Measurements from ENCODE around the gene TENM4. TPM values are rescaled to one million over a fixed set of nuclear protein-coding genes. Genes with fewer than 3 reads are reported as not detected.

Gene TENM4
- total RNA-seq, 1 donor from 2014 or later, result 50.7 TPM

DNA sequence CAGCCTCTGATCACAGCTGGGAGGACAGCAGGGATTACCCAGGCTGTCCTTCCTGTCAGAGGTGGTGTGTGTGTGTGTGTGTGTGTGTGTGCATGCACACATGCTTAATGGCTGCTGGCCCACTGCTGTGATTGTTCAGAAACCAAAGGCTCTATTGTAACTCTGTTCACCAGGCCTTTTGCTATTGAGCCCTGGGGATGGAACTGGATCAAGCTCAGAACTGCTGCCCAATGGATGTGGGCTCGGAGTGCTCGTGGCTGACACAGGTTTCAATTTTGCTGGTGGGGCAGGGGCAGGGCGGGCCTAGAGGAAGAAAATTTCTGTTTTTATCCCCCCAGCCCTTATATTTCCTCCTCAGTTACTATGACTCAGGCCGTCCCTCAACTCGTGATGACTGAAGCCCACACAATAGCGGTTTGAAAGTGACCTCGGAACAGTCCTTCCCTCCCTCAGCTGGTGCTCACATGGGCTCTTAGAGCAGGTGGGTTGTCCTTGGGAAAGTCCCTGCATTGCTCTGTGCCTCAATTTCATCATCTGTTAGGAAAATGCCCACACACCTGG, 359.3 kb downstream of the TENM4 start:
- no peak for DNase-seq
- Mint-ChIP-seq H3K4me3 (ENCODE audit: unreplicated experiment) (no peak overlapping the region), H3K9me3 (ENCODE audit: unreplicated experiment) (peaks cover 8% of the 10 kb centered on the region), H3K27ac (ENCODE audit: unreplicated experiment) (peak overlapping the region; percentile 48), H3K36me3 (ENCODE audit: unreplicated experiment) (peaks cover 9% of the 10 kb centered on the region), H3K4me1 (ENCODE audit: low read depth, unreplicated experiment) (peaks cover 38% of the 10 kb centered on the region), H3K27me3 (ENCODE audit: unreplicated experiment) (peaks cover 3% of the 10 kb centered on the region)
- TF ChIP-seq, protein P1, sequence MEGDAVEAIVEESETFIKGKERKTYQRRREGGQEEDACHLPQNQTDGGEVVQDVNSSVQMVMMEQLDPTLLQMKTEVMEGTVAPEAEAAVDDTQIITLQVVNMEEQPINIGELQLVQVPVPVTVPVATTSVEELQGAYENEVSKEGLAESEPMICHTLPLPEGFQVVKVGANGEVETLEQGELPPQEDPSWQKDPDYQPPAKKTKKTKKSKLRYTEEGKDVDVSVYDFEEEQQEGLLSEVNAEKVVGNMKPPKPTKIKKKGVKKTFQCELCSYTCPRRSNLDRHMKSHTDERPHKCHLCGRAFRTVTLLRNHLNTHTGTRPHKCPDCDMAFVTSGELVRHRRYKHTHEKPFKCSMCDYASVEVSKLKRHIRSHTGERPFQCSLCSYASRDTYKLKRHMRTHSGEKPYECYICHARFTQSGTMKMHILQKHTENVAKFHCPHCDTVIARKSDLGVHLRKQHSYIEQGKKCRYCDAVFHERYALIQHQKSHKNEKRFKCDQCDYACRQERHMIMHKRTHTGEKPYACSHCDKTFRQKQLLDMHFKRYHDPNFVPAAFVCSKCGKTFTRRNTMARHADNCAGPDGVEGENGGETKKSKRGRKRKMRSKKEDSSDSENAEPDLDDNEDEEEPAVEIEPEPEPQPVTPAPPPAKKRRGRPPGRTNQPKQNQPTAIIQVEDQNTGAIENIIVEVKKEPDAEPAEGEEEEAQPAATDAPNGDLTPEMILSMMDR (IDR thresholded peaks at IDR 0.05; ENCODE audit: partially characterized antibody, unreplicated experiment), result no peak

DNA sequence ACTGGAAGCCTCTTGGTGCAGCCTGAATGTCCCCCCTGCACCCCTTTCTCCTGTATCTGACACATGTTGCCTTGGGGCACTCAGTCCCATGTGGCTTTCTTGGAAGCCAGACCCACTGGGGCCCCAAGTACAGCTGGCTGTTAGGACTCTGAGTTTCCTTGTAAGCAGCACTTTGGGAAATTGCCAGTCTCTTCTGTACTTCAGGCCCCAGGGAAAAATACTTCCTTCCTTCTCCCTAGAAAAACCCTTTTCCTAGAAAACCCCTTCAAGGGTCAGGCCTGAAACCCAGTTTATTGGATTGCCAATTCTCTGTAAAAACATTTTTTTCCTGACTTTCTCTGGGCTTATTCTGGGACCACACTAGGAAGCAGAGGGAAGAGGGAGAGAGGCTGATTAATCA, 360.3 kb downstream of the TENM4 start:
- H3K9me3 Mint-ChIP-seq (ENCODE audit: unreplicated experiment), result peaks cover 13% of the 10 kb centered on the region
- TF ChIP-seq, protein P1 (IDR thresholded peaks at IDR 0.05; ENCODE audit: partially characterized antibody, unreplicated experiment), result no peak
- no peak for DNase-seq
- H3K4me3 Mint-ChIP-seq (ENCODE audit: unreplicated experiment), result no peak overlapping the region
- peaks cover 3% of the 10 kb centered on the region for H3K27me3 Mint-ChIP-seq (ENCODE audit: unreplicated experiment)
- peaks cover 35% of the 10 kb centered on the region for H3K4me1 Mint-ChIP-seq (ENCODE audit: low read depth, unreplicated experiment)
- H3K36me3 Mint-ChIP-seq (ENCODE audit: unreplicated experiment), result peaks cover 18% of the 10 kb centered on the region
- no peak overlapping the region for H3K27ac Mint-ChIP-seq (ENCODE audit: unreplicated experiment)

DNA sequence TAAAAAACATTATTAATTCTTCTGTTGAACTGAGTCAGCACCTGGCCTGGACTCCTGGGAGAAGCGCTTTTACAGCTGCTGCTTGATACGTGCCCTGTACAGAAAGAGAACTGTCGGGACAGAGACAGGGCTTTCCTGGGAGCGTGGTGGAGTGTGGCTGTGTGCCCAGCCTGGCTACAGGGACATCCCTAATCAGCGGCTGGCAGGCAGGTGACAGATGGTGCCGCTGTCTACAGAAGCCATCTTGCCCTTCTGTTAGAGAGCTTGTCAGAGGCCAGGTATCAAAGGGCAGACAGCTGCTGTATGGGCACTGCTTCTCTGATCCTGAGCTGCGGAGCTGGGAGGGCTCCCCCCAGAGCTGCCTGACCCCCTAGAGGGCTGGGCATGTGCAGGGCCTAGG, 361.8 kb downstream of the TENM4 start:
- H3K36me3 Mint-ChIP-seq (ENCODE audit: unreplicated experiment), result peaks cover 18% of the 10 kb centered on the region
- peak overlapping the region; percentile 68 for H3K27ac Mint-ChIP-seq (ENCODE audit: unreplicated experiment)
- H3K27me3 Mint-ChIP-seq (ENCODE audit: unreplicated experiment), result peaks cover 5% of the 10 kb centered on the region
- TF ChIP-seq, protein P1 (IDR thresholded peaks at IDR 0.05; ENCODE audit: partially characterized antibody, unreplicated experiment), result no peak
- peaks cover 13% of the 10 kb centered on the region for H3K9me3 Mint-ChIP-seq (ENCODE audit: unreplicated experiment)
- H3K4me3 Mint-ChIP-seq (ENCODE audit: unreplicated experiment), result no peak overlapping the region
- peaks cover 37% of the 10 kb centered on the region for H3K4me1 Mint-ChIP-seq (ENCODE audit: low read depth, unreplicated experiment)
- DNase-seq, result no peak

DNA sequence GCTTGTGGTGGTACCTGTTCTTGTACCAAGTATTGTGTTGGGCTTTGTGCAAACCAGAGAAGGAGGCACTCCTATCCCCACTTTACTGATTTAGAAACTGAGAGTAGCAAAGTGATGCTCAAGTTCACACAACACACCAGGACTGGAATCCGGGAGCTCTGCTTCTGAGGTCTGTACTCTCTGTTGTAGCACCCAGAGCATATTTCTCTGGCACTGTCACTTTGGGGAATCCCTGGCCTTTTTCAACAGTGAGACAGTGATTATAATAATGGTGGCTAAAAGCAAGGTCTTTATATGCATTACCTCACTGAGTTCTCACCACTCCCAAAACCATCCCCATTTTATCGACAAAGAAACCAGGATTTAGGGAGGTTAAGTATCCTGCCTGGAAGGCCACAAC, 362.4 kb downstream of the TENM4 start:
- Mint-ChIP-seq H3K4me1 (ENCODE audit: low read depth, unreplicated experiment) (peaks cover 35% of the 10 kb centered on the region), H3K36me3 (ENCODE audit: unreplicated experiment) (peaks cover 18% of the 10 kb centered on the region), H3K27me3 (ENCODE audit: unreplicated experiment) (peaks cover 5% of the 10 kb centered on the region), H3K27ac (ENCODE audit: unreplicated experiment) (no peak overlapping the region), H3K9me3 (ENCODE audit: unreplicated experiment) (peaks cover 13% of the 10 kb centered on the region), H3K4me3 (ENCODE audit: unreplicated experiment) (no peak overlapping the region)
- no peak for DNase-seq
- TF ChIP-seq, protein P1 (IDR thresholded peaks at IDR 0.05; ENCODE audit: partially characterized antibody, unreplicated experiment), result no peak

DNA sequence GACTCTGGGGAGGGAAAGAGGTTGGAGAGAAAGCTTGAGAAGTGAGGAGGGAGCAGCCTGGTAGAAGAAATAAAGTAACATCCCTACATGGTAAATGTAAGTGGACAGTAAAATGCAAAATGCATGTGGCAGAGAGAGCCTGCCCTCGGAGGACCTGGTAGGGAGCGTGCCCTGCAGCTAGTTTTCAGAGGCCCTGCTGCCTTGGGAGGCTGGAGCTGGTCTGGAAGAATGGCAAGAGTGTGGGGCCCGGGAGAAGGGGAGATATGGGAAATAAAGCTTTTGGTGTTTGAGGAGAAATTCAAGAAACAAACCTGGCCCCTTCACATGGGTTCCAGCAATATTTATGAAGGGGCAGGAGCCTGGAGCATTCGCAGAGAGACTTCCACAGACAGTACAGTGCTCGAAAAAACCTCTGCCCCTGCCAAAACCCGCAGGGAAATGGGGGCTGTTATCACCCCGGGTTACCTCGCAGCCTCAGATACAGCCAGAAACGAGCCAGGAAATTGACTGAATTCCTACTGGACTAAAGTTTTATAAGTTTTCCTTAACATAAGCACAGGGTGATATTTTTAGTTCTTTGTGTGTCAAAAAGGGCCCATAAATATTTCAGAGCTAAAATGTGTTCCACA, 363.0 kb downstream of the TENM4 start:
- no peak overlapping the region for H3K4me3 Mint-ChIP-seq (ENCODE audit: unreplicated experiment)
- H3K36me3 Mint-ChIP-seq (ENCODE audit: unreplicated experiment), result peaks cover 18% of the 10 kb centered on the region
- H3K27ac Mint-ChIP-seq (ENCODE audit: unreplicated experiment), result peak overlapping the region; percentile 2

More for the DNA sequence above, 363.0 kb downstream of the TENM4 start:
- TF ChIP-seq, protein P1 (IDR thresholded peaks at IDR 0.05; ENCODE audit: partially characterized antibody, unreplicated experiment), result no peak
- H3K27me3 Mint-ChIP-seq (ENCODE audit: unreplicated experiment), result peaks cover 1% of the 10 kb centered on the region
- no peak for DNase-seq
- H3K4me1 Mint-ChIP-seq (ENCODE audit: low read depth, unreplicated experiment), result peaks cover 31% of the 10 kb centered on the region
- H3K9me3 Mint-ChIP-seq (ENCODE audit: unreplicated experiment), result peaks cover 13% of the 10 kb centered on the region
